GM18519 (cell line): ENCODE data around the gene MYH6.
"Not testable (repeated sequence)": the region's sequence is repeated elsewhere in the genome, so short reads cannot be mapped to it uniquely, and the experiment has no call there.

Experiments used
- ATAC-seq: cut with Tn5 transposase; IDR thresholded peaks from one replicate; pipeline ENCODE4 v1.9.1; 2021; ENCODE audit warnings: mild to moderate bottlenecking, moderate library complexity; ENCODE audit not compliant: unreplicated experiment, low FRiP score

MYH6 gene

GRCh38 chr14:23399591-23399990 is 8.5 kb downstream of the MYH6 start:
- ATAC-seq = no peak

GRCh38 chr14:23399136-23399535 is 8.9 kb downstream of the MYH6 start:
- no peak for ATAC-seq

- no peak for ATAC-seq
Observed at GRCh38 chr14:23398348-23398747, 9.7 kb downstream of the MYH6 start.

DNA sequence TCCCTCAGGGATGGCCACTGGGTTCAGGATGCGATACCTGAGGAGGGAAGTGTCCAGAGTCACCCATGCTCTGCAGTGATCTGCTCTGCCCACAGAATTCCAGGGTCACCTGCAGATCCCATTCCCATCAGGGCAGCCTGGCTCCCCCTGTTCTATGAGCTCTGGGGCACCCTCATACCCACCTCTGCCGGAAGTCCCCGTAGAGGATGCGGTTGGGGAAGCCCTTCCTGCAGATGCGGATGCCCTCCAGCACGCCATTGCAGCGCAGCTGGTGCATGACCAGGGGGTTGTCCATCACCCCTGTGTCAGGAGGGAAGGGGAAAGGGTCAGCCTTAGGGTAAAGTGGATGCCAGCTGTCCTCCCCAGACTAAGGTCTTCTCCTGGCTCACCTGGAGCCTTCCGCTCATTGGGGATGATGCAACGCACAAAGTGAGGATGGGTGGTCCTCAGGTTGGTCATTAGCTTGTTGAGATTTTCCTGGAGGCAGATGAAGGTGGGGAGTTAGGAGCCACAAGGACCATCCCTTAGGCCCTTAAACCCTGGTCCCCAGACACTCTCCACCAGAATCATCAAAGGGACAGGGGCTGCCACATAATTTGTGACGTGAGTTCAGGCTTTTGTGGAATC is 11.2 kb downstream of the MYH6 start:
- ATAC-seq = no peak

GRCh38 chr14:23396126-23396525 is 11.9 kb downstream of the MYH6 start:
- ATAC-seq = no peak

- ATAC-seq = no peak
Observed at GRCh38 chr14:23392613-23393012, 15.5 kb downstream of the MYH6 start.

DNA sequence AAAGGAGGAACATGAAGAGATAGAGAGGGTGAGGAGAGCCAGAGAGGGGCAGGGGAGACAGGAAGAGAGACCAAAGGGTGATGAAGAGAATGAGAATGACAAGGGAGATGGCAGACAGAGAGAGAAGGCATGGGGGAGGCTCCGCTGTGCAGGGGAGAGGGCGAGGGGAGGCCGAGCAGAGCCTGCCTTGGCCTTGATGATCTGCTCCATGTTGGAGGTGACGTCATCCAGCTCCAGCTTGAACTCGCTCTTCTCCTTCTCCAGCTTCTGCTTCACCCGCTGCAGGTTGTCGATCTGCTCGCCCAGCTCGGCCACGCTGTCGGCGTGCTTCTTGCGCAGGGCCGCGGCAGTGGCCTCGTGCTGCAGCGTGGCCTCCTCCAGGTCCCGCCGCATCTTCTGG is 18.2 kb downstream of the MYH6 start:
- not testable (repeated sequence) for ATAC-seq

DNA sequence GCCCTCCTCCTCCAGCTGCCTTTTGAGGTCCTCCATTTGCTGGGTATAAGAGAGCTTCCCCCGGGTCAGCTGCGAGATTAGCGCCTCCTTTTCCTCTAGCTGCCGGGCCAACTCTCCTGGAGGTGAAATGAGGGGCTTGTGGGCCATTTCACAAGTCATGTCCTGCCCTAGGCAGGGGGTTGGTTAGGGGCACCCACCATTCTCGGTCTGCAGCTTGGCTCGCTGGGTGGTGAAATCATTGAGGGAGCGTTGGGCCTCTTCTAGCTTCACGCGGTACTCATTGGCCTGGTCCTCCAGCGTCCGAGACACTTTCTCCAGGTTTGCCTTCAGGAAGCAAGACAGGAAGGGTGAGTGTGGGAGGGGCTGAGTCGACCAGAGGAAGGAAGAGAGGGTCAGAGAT is 18.7 kb downstream of the MYH6 start:
- no peak for ATAC-seq

DNA sequence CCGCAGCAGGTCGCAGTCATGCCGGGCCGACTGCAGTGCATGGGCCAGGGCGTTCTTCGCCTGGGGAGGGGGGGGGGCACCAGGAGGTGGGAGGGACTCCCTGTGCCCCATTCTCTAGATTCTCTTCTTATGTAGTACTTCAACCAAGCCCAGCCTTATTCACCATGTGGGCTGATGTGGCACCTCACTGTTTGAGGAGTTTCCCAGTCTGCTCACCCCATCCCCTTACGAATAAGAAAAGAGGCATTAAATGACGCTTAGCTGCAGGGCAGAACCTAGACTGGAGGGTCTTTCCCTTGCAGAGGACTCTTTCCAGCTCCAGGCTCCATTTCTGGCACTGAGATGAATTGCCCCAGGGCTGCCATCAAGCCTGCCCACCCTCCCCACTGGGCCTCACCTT is 19.1 kb downstream of the MYH6 start:
- no peak for ATAC-seq

GRCh38 chr14:23387916-23388882 is 19.9 kb downstream of the MYH6 start:
- ATAC-seq = no peak

DNA sequence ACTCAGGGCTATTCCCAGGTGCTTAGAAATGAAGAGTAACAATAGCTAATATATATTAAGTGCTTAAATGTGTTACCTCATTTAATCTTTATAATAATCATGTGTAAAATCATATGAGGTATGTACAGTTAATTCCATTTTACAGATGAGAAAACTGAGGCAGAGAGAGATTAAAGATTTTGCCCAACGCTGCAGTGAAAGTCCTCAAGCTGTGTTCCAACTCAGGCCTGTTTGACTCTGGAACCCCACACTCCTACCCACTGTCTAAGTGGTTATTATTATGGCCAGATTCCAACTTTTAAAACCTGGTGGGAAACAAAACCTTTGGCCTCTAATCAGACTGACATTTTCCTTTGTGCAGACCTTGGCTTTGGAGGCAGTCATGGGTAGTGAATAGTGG is 21.1 kb downstream of the MYH6 start:
- no peak for ATAC-seq

DNA sequence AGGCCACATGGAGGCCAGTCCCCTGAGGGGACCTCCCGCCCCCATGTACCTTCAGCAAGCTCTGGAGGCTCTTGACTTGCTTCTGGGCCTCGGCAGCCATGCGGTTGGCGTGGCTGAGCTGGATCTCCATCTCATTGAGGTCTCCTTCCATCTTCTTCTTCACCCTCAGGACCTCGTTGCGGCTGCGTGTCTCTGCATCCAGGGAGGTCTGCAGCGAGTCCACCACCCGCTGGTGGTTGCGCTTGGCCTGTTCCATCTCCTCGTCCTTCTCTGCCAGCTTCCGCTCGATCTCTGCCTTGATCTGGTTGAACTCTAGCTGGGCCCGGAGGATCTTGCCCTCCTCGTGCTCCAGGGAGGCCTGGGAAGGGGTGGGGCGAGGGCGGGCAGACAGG is 21.8 kb downstream of the MYH6 start:
- ATAC-seq = not testable (repeated sequence)

DNA sequence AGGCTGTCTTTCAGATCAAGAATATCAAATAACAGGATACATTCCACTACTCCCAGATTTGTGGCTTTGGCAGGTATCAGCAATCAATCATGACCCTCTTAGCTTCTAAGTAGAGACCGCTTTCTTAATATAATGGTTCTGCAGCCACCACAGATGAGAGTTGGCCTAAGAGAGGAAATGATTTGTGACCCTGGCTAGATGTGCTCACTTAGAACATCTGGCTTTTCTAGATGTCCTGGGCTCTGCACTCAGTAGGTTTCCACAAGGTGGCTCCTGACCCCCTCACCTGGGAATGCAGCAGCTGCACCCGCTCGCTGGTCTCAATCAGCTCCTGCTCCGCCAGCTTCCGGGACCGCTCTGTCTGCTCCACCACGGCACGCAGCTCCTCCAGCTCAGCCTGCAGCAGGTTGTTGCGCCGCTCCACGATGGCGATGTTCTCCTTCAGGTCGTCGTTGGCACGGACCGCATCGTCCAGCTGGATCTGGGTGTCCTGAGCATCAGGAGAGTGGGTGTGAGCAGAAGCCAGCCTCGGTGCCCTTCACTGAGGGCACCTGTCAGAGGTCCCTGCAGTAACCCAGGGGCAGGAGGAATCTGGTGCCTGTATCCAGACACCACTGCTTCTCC is 22.3 kb downstream of the MYH6 start:
- no peak for ATAC-seq

DNA sequence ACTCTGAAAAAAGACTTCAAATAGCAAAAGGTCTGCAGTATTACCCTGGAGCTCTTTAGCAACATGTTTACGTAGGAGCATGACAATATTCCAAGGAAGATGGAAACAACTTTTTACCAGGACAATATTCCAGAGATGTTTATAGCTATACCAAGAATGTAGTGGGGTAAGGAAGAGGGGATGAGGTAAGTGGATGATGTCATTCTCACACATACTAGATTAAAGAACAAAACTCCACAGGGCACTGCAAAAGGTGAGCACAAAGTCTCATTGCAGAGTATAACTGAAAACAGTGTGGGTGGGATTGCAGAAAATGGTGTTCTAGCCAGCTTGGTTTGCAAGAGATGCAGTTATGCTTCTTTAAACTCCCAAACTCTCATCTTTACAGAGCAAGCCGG is 22.8 kb downstream of the MYH6 start:
- no peak for ATAC-seq

GRCh38 chr14:23384364-23385080 is 23.6 kb downstream of the MYH6 start:
- no peak for ATAC-seq

GRCh38 chr14:23382731-23383440 is 25.2 kb downstream of the MYH6 start:
- ATAC-seq = no peak

DNA sequence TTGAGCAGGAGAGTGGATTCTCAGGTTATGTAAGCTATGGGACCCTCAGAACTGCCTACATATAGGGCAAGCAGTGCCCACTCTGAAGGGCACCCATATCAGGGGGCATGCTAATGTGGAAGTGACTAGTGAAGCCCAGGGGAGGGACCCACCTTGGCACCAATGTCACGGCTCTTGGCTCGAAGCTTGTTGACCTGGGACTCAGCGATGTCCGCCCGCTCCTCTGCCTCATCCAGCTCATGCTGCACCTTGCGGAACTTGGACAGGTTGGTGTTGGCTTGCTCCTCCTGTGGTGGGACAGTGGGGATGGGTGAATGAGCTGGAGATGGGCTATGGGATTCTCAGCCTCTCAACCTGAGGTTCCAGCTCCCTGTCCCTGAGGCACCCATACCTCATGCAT is 25.8 kb downstream of the MYH6 start:
- ATAC-seq = no peak

GRCh38 chr14:23381871-23382270 is 26.2 kb downstream of the MYH6 start:
- no peak for ATAC-seq

DNA sequence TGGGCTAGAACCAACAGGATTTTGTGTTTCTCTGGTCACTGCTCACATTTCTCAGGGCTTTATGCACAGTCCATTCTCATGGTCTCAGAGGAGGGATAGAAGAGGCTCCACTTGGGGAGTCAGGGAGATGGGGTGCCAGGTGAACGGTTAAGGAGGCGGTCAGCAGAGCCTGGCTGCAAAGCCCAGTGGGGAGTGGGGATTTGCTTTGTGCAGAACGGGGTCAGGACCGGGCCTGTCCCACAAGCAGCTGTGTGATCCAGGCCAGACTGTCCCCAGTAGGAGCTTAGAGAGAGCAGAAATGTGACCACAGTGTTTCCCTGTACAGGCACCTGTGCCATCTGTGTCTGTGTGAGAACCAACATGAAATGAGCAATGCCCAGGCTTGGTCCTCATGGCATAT is 27.1 kb downstream of the MYH6 start:
- ATAC-seq = no peak

DNA sequence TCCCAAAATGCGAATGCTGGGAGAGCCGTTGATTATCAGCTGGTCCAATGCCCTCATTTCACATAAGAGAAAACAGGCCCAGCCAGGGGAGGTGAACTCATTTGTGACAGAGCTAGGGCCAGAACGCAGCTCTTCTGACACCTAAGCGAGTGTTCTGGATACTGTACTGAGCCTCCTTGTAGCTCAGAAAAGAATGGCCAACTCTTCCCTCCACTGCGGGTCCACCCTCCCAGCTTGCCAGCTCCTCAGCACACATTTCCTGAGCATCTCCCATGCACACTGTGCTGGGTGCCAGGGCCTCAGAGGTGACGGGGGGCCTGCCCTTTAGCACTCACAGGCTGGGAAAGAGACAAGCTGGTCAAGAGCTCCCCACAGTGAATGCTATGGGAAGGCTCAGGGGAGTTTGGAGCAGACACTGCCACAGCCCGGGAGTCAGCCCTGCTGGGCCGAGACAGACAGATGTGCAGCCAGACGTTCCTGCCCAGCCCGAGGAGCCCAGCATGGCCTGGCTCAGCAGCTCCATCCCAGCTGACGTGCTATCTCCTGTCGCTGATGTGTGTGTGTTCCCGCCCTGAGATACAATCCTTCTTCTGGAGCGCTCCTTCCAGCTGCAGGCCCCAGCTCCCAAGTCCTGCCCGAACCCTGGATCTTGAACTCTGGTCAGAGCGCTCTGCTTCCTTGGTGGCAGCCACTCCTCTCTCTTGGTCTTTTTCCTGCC is 27.7 kb downstream of the MYH6 start:
- no peak for ATAC-seq
